ENCODE data around the gene ORMDL2. TPM values are rescaled to one million over a fixed set of nuclear protein-coding genes. Genes with fewer than 3 reads are reported as not detected.

Gene ORMDL2
- total RNA-seq, 3 donors from 2014 or later = 42.1 to 97.8 (median 74.2) TPM

DNA sequence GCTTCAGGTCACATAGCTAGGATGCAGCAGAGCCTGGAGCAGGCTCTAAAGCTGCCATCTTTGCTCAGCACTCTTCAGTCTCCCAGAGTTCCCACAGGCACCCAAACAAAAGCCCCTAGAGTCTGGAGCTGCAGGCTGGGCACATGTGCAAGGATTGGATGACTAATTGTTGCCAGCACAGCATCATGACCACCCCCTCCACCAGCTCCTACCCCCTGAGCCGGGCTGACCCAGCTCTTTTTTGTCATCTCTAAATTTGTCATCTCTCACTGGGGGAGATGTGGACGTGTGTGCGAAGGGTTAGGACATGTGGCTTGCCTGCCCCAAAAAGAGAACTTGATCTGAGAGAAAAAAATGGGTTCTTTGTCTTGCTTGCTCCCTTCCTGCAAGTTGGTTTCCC lies 29.2 kb downstream of the ORMDL2 start:
- Histone ChIP-seq H3K36me3 (ENCODE audit: low read depth) (no peaks in the 10 kb centered on the region), H3K9me3 (no peaks in the 10 kb centered on the region), H3K4me1 (ENCODE audit: low read depth) (no peaks in the 10 kb centered on the region), H3K4me3 (no peak overlapping the region)
- DNase-seq = no peak
- TF ChIP-seq, protein P1, sequence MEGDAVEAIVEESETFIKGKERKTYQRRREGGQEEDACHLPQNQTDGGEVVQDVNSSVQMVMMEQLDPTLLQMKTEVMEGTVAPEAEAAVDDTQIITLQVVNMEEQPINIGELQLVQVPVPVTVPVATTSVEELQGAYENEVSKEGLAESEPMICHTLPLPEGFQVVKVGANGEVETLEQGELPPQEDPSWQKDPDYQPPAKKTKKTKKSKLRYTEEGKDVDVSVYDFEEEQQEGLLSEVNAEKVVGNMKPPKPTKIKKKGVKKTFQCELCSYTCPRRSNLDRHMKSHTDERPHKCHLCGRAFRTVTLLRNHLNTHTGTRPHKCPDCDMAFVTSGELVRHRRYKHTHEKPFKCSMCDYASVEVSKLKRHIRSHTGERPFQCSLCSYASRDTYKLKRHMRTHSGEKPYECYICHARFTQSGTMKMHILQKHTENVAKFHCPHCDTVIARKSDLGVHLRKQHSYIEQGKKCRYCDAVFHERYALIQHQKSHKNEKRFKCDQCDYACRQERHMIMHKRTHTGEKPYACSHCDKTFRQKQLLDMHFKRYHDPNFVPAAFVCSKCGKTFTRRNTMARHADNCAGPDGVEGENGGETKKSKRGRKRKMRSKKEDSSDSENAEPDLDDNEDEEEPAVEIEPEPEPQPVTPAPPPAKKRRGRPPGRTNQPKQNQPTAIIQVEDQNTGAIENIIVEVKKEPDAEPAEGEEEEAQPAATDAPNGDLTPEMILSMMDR (IDR thresholded peaks at IDR 0.05) = no peak
- ATAC-seq = peak; percentile 24
- intact Hi-C loops (cut with DNase I, micrococcal nuclease) = no loop called here

- intact Hi-C loops (cut with DNase I, micrococcal nuclease) = no loop called here
- ATAC-seq = peak; percentile 85
- peak; percentile 59 to 85 (median 70) for DNase-seq
- TF ChIP-seq, protein P1 (IDR thresholded peaks at IDR 0.05) = no peak
- Histone ChIP-seq H3K4me1 (ENCODE audit: low read depth) (no peaks in the 10 kb centered on the region), H3K9me3 (no peaks in the 10 kb centered on the region), H3K36me3 (ENCODE audit: low read depth) (no peaks in the 10 kb centered on the region), H3K4me3 (no peak overlapping the region)
These were observed 29.9 kb downstream of the ORMDL2 start for GRCh38 chr12:55847603-55848291.

DNA sequence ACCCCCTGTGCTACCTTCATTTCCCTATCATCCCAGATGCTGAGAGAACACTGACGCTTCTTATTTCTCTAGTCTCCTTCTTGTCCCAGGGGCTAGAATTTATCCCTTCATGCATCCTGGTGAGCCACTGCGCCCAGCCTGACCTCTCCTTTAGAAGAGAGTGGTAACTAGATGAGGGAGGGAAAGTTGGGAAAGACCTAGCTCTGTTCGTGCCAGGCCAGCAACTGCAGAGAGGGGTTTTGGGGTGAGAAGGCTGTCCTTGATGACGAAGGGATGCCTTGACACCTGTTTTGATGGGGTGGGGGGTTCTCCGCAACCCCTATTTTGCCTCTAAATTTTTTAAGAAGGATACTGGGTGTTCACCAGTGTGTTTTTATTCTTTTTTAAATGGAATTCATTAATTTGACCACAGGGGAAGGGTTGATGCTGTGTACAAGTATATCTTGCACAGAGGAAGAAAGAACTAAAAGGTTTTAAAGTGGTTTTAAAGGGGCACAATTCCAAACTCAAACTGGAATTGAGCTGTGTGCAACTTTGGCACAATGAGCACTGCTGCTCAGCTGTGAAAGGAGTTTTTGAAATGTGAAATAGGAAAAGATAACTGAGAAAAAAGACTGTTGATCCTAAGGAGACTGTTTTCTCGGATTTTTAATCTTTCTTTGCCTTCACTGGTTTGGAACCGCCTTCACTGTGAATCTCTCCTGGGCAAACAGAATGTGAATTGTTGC lies 31.9 kb downstream of the ORMDL2 start:
- intact Hi-C loops (cut with DNase I, micrococcal nuclease) = no loop called here
- ATAC-seq (no peak), DNase-seq (no peak)
- TF ChIP-seq, protein P1 (IDR thresholded peaks at IDR 0.05) = no peak
- no peaks in the 10 kb centered on the region for H3K9me3 ChIP-seq
- H3K36me3 ChIP-seq (ENCODE audit: low read depth) = no peaks in the 10 kb centered on the region
- no peaks in the 10 kb centered on the region for H3K4me1 ChIP-seq (ENCODE audit: low read depth)
- H3K4me3 ChIP-seq = no peak overlapping the region

DNA sequence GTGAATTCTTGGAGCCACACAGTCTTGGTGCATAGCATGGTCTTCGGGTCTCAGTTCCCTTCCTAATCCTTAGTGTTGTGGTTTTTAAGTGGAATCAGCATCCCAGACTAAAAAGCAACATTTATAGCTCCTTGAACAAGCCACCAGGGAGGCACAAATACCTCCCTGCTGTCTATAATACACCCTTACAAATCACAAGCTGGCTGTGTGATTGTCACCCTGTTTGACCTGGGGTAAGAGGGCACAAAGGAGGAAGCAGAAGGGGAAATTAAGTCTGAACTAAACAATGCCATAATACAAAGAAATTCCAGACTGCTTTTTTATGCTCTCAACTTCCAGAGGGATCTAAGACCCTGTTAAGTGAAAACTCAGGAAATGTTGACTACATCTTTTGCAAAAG lies 32.6 kb downstream of the ORMDL2 start:
- Histone ChIP-seq H3K9me3 (no peaks in the 10 kb centered on the region), H3K4me1 (ENCODE audit: low read depth) (no peaks in the 10 kb centered on the region), H3K4me3 (no peak overlapping the region), H3K36me3 (ENCODE audit: low read depth) (no peaks in the 10 kb centered on the region)
- ATAC-seq (no peak), DNase-seq (no peak)
- TF ChIP-seq, protein P1 (IDR thresholded peaks at IDR 0.05) = no peak
- intact Hi-C loops (cut with DNase I, micrococcal nuclease) = no loop called here

DNA sequence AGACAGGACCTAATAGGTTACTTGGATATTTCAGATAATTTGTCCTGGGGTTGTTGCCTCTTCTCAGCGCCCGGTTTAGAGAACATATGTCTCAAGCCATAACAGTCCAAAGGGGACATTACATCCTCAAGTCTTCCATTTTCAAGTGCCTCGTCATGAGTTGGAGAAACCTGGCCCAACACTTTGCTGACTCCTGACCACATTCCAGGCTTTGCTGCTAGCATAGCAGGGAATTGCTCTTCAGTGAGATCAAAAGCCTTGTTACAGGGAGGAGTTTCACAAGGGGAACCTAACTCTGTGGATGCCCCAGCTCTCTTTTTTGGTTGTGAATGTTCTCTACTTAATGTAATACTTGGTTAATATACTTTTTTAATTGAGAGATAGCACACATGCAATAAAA lies 33.1 kb downstream of the ORMDL2 start:
- Histone ChIP-seq H3K4me1 (ENCODE audit: low read depth) (no peaks in the 10 kb centered on the region), H3K4me3 (no peak overlapping the region), H3K9me3 (no peaks in the 10 kb centered on the region), H3K36me3 (ENCODE audit: low read depth) (no peaks in the 10 kb centered on the region)
- intact Hi-C loops (cut with DNase I, micrococcal nuclease) = no loop called here
- DNase-seq (no peak), ATAC-seq (no peak)
- TF ChIP-seq, protein P1 (IDR thresholded peaks at IDR 0.05) = no peak

Measured in mucosa of descending colon (tissue), 3 donors.